ENCODE measurements around the gene LMF1. TPM values are rescaled to one million over a fixed set of nuclear protein-coding genes. Genes with fewer than 3 reads are reported as not detected.

The LMF1 gene
- total RNA-seq, 2 experiments from 2014 or later = 11.4 to 29.6 TPM

DNA sequence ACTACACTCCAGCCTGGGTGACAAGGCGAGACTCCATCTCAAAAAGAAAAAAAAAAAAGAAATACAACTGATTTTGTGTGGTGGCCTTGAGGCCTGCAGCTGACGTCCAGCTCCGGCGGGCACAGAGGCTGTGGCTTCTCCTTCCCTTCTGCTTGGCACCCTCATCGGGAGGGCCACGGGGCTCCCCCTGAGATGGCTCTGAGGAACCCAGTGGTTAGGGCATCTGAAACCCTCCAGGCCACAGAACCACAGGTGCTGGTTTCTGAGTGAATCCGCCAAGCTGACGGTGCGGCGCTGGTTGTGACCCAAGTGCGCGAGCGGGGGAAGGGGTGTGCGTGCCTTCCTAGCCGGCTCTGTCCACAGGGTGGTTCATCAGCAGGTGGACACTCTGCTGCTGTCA lies 63.4 kb downstream of the LMF1 start:
- H3K27ac Mint-ChIP-seq = no peak overlapping the region
- no peak overlapping the region for H3K4me3 Mint-ChIP-seq
- DNase-seq (no peak), ATAC-seq (no peak)
- H3K4me1 Mint-ChIP-seq = no peaks in the 10 kb centered on the region
- peaks cover 11% of the 10 kb centered on the region for H3K9me3 Mint-ChIP-seq (ENCODE audit: low read depth)
- H3K27me3 Mint-ChIP-seq = no peaks in the 10 kb centered on the region
- H3K36me3 Mint-ChIP-seq = peaks cover 17% of the 10 kb centered on the region
- CTCF ChIA-PET = no interaction called here

DNA sequence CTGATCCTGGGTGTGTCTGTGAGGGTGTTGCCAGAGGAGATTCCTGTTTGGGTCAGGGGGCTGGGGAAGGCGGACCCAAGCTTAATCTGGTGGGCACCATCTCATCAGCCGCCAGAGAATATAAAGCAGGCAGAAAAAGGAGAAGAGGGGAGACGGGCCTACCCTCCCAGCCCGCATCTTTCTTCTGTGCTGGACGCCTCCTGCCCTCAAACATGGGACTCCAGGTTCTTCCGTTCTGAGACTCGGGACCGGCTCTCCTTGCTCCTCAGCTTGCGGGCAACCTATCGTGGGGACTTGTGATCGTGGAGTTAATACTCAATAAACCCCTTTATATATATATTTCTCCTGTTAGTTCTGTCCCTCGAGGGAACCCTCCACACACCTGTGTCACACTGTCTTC lies 64.5 kb downstream of the LMF1 start:
- H3K4me1 Mint-ChIP-seq = no peaks in the 10 kb centered on the region
- H3K36me3 Mint-ChIP-seq = peaks cover 17% of the 10 kb centered on the region
- DNase-seq (no peak), ATAC-seq (no peak)
- no peak overlapping the region for H3K27ac Mint-ChIP-seq
- no peak overlapping the region for H3K4me3 Mint-ChIP-seq
- H3K9me3 Mint-ChIP-seq (ENCODE audit: low read depth) = peaks cover 11% of the 10 kb centered on the region
- no peaks in the 10 kb centered on the region for H3K27me3 Mint-ChIP-seq
- CTCF ChIA-PET = no interaction called here

DNA sequence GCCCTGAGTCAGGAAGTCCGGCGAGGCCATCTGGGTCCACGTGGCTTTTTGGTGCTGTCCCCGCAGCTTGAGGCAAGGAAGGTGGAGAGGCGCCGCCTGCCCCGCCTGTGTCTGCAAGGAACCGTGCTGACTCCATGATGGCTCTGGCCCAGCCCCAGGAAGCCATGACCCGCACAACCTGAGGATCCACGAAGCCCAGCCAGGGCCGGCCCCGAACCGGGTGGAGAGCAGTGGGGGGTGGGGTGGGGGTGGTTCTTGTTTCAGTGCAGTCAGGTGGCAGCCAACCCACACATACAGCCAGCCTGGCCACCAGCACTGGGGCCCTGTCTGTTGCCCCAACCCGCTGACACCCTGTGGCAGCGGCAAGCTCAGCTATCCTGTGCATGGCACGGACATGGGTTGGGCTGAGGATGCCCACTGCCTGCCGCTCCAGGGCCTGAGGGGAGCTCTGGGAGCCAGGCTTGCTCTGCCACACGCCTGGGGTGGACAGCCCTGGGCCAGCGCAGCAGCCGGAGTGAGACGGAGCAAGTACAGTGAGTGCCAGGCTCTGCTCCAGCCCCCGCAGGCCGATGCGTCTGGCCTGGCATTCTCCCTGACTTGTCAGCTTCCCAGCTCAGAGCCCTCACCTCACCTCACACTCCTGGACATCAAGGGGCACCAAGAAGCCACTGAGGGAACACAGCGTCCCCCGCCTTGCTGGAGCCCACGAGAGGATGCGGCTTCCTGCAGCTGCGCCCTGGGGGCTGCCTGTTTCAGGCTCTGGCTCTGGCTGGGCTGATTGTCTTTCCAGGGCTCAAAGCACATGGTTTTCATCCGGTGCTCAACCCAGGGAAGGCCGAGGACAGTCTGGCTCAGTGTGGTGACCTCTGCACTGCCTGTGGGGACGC lies 68.8 kb downstream of the LMF1 start:
- ATAC-seq = no peak
- H3K36me3 Mint-ChIP-seq = peaks cover 7% of the 10 kb centered on the region
- peaks cover 11% of the 10 kb centered on the region for H3K9me3 Mint-ChIP-seq (ENCODE audit: low read depth)
- no peaks in the 10 kb centered on the region for H3K27me3 Mint-ChIP-seq
- CTCF ChIA-PET = no interaction called here
- no peak for DNase-seq
- H3K4me3 Mint-ChIP-seq = no peak overlapping the region
- H3K4me1 Mint-ChIP-seq = no peaks in the 10 kb centered on the region
- no peak overlapping the region for H3K27ac Mint-ChIP-seq

DNA sequence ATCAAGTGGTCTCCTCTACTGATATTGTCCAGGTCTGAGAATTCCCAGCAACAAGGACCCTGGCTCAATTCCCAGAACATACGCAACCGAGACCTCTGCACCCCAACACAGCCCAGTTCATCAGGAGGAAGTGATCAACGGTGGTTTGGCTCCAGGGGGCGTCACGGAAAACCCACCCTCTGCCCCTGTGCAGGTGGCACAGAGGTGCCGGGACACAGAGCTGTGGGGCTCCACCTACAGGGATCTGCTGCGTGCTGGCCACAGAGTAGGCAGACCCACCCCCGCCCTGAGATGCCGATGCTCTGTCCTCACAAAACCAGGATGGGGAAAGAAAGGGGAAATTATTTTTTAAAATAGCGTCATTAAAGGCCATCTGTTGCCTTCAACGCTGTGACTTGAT lies 69.6 kb downstream of the LMF1 start:
- Mint-ChIP-seq H3K36me3 (peaks cover 4% of the 10 kb centered on the region), H3K4me3 (no peak overlapping the region), H3K27me3 (no peaks in the 10 kb centered on the region), H3K9me3 (ENCODE audit: low read depth) (peaks cover 7% of the 10 kb centered on the region), H3K4me1 (no peaks in the 10 kb centered on the region), H3K27ac (no peak overlapping the region)
- ATAC-seq = no peak
- DNase-seq = no peak
- CTCF ChIA-PET = no interaction called here

DNA sequence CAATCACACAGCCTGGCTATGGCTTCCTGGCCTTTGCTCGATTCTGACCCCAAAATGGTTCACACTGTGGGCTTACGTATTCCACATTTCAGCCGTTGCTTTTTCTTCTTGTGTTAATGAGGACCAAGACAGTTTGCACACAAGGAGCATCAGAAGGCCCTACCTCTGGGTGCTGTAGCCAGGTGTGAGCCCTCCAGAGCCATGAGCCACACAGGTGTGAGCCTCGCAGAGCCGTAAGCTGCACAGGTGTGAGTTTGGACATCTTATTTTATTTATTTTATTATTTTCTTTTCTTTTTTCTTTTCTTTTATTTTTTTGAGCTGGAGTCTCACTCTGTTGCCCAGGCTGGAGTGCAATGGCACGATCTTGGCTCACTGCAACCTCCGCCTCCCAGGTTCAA lies 70.6 kb downstream of the LMF1 start:
- CTCF ChIA-PET = no interaction called here
- Mint-ChIP-seq H3K27me3 (no peaks in the 10 kb centered on the region), H3K36me3 (peaks cover 1% of the 10 kb centered on the region), H3K9me3 (ENCODE audit: low read depth) (peaks cover 3% of the 10 kb centered on the region), H3K4me1 (no peaks in the 10 kb centered on the region), H3K4me3 (no peak overlapping the region), H3K27ac (no peak overlapping the region)
- no peak for ATAC-seq
- DNase-seq = no peak

DNA sequence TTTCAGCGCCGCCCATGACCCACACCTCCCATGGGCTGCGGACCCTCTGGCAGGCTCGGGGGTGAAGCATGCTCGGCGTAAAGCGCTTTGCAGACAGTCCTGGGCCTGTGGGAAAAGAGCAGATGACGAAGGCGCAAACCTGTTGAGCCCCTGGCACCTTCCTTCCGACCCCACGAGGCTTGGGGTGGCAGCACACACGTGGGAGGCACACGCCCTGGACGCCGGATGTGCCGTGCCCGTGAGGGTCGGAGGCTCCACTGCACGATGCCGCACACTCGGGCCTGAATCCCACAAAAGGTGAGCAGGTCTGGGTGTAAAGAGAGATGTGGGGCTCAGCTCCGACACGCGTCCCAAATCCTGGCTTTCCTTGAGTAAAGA lies 71.1 kb downstream of the LMF1 start:
- Mint-ChIP-seq H3K4me3 (no peak overlapping the region), H3K27ac (no peak overlapping the region), H3K36me3 (no peaks in the 10 kb centered on the region), H3K9me3 (ENCODE audit: low read depth) (no peaks in the 10 kb centered on the region), H3K27me3 (no peaks in the 10 kb centered on the region), H3K4me1 (no peaks in the 10 kb centered on the region)
- ATAC-seq (no peak), DNase-seq (no peak)
- CTCF ChIA-PET = no interaction called here

DNA sequence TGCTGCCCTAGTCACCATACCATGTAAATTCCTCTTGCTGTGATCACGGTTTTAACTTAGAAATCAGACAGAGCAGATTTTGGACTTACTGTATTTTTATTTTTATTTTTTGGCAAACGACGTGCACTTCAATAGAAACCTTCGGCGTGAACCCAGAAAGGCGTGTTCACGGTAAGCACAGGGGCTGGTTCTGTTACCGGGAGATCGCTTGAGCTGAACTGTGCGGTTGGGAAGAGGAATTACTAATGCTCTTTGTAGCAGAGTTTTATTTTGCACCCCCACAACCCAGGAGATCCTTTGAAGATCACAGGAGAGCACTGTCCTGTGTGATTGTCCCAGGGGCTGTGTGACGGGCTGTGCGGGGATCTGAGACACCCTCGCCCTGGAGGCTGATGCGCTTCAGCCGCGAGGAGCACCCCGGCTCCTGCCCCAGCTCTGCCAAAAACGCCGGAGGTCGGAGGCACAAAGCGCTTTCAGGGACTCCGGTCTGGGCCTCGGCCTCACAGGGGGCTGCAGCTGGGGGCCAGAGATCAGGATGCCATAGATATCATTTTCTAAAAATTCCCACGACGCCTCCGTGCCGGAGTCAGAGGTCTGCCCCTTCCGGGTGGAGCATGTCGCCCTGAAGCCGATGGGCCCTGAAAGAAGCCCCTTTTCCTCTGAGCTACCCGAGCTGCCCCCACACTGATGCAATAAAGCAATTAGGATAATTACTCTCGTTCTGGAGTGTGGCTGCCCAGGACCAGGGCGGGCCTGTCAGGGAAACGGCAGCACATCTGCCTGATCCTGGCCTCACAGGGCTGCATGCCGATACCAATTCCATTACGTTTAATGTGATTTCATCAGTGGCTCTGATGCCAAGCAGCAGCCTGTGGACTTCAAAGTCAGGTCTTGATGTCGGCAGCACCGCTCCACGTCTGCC lies 71.8 kb downstream of the LMF1 start:
- H3K9me3 Mint-ChIP-seq (ENCODE audit: low read depth) = no peaks in the 10 kb centered on the region
- no peak overlapping the region for H3K27ac Mint-ChIP-seq
- no peak overlapping the region for H3K4me3 Mint-ChIP-seq
- no peaks in the 10 kb centered on the region for H3K27me3 Mint-ChIP-seq
- CTCF ChIA-PET = no interaction called here
- ATAC-seq = no peak
- no peaks in the 10 kb centered on the region for H3K36me3 Mint-ChIP-seq
- no peak for DNase-seq
- no peaks in the 10 kb centered on the region for H3K4me1 Mint-ChIP-seq

DNA sequence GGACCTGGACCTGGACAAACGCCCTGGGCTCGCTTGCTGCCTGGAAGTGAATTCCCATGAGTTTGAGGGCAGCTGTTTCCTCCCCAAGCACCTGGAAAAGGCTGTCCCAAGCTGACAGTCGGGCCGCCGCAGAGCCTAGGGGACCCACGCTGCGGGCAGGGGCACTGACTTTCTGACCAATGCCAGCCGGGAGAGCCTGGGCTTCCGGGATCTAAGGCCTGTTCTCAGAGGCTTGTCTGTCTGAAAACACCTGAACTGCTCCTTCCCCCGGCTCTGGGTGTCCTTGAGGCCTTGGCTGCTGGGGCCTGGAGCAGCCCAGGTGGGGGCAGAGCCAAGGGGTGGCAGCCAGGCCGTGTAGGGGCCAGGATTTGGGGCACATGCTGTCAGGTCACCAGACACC lies 72.6 kb downstream of the LMF1 start:
- Mint-ChIP-seq H3K4me3 (no peak overlapping the region), H3K36me3 (no peaks in the 10 kb centered on the region), H3K27me3 (no peaks in the 10 kb centered on the region), H3K4me1 (no peaks in the 10 kb centered on the region), H3K9me3 (ENCODE audit: low read depth) (no peaks in the 10 kb centered on the region), H3K27ac (no peak overlapping the region)
- CTCF ChIA-PET = no interaction called here
- no peak for ATAC-seq
- no peak for DNase-seq

DNA sequence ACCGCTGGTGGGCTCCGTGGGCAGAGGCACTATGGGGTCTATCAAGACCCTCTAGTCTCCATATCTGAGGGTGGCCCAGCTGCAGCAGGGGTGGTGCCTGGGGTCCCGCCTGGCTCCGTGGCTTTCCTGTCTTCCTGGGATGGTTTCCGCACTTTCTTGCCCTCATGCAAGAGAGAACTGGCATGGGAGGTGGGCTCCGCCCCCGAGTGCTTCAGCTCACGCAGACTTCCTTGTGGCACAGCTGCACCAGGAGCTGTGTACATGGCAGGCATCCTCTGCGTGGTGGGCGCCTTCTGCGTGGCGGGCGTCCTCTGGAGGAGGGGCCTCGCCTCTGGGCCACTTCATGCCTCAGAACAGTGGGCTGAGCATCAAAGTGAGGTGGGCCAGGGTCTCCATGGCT lies 73.1 kb downstream of the LMF1 start:
- H3K36me3 Mint-ChIP-seq = no peaks in the 10 kb centered on the region
- ATAC-seq = no peak
- no peak for DNase-seq
- CTCF ChIA-PET = no interaction called here
- no peaks in the 10 kb centered on the region for H3K9me3 Mint-ChIP-seq (ENCODE audit: low read depth)
- H3K4me1 Mint-ChIP-seq = no peaks in the 10 kb centered on the region
- no peak overlapping the region for H3K27ac Mint-ChIP-seq
- no peaks in the 10 kb centered on the region for H3K27me3 Mint-ChIP-seq
- H3K4me3 Mint-ChIP-seq = no peak overlapping the region

DNA sequence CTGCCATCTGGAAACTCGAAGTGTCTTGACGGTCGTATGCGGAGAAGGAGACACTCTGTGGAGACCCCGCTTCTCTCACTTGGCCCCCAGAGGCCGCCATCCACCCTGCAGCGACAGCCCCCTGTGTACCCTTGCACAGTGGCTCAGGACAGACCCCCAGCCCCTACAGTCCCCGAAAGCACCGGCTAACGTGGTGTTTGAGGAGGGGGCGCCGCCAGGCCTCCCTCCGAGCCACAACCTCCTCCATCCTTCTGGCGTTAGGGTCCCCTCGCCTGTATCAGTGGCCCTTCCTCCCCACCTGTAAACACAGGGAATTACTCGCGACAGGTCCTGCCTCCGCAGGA lies 73.6 kb downstream of the LMF1 start:
- Mint-ChIP-seq H3K4me3 (no peak overlapping the region), H3K27ac (no peak overlapping the region), H3K9me3 (ENCODE audit: low read depth) (no peaks in the 10 kb centered on the region), H3K4me1 (no peaks in the 10 kb centered on the region), H3K27me3 (no peaks in the 10 kb centered on the region), H3K36me3 (no peaks in the 10 kb centered on the region)
- DNase-seq = no peak
- ATAC-seq = no peak
- CTCF ChIA-PET = no interaction called here

DNA sequence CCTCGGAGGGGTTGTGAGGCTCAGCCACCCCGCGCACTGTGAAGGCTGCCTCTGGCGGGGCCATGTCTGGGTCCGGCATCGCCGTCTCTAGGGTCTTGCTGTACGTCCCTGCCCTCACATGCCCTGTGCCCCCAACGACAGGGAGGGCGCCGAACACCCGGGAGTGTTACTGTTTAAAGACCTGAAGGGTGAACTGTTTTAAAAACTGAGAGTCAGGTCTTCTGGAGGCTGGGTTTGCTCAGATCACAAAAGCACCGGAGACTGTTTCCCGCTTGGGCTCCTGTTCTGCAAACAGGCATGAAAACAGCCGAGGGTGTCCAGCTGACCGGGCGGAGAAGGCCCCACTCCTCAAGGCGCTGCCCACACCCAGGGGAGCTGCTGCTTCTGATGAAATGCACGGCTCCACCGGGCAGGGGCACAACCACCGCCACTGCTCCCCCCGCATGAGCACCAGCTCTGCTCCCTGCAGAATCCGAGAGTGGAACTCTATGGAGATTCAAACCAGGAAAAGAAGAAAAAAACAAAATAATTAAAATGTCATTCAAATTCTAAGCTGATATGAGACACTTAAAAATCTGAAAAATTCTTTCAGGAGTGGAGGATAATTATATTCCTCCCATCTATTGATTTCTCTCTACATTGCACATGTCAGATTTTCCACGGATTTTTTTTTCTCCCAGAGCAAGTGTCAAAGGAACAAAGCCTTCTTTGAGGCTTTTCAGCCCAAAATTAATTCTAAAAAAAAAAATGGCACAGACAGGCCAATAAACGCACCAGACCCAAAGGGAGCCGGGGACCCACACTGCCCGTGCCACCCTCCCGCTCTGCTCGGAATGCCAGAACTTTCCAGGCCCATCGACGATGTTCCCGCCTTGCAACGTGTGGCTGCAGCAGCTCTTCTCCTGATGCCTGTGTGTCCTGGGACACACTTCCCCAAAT lies 74.3 kb downstream of the LMF1 start:
- Mint-ChIP-seq H3K4me1 (no peaks in the 10 kb centered on the region), H3K36me3 (no peaks in the 10 kb centered on the region), H3K9me3 (ENCODE audit: low read depth) (no peaks in the 10 kb centered on the region), H3K27ac (no peak overlapping the region), H3K4me3 (no peak overlapping the region), H3K27me3 (no peaks in the 10 kb centered on the region)
- DNase-seq (no peak), ATAC-seq (no peak)
- CTCF ChIA-PET = no interaction called here

DNA sequence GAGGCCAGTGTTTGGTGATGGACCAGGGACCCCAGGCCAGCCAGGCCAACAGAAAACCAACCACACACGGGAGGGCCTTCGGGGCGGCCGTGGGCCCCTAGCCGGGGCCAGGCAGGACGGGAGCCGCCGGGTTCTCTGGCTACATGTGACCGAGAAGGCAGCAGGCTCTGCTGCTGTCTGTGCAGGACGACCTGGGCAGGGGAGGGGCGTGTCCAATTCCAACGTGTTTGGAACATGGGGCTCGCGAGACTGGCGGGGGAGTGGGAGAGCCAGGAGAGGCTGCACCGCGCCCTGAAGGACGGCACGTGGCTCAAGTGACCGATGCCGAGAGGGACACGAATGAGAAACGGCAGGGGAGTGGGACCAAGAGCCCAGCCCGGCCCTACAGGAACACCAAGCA lies 75.4 kb downstream of the LMF1 start:
- no peak for ATAC-seq
- H3K4me3 Mint-ChIP-seq = no peak overlapping the region

DNA sequence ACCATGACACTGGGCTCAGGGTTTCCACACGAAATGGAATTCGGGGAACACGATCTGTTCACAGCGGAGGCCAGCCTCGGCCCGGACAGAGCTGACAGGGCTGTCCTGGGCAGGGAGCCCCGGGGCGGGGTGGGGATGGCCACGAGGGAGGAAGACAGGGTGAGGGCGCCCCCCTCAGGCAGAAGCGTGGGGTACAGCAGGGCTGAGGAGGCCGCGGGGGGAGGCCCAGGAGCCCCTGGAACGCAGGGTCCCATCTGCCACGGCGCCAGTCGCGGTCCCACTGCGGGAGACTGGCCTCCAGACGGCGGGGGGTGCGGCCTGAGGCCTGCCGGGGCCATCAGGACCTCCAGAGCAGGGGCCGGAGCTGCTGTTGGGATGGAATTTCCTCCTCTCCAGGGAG lies 75.9 kb downstream of the LMF1 start:
- ATAC-seq (no peak), DNase-seq (no peak)
- H3K4me1 Mint-ChIP-seq = no peaks in the 10 kb centered on the region
- no peak overlapping the region for H3K27ac Mint-ChIP-seq
- no peaks in the 10 kb centered on the region for H3K9me3 Mint-ChIP-seq (ENCODE audit: low read depth)
- H3K4me3 Mint-ChIP-seq = no peak overlapping the region
- CTCF ChIA-PET = no interaction called here
- no peaks in the 10 kb centered on the region for H3K27me3 Mint-ChIP-seq
- no peaks in the 10 kb centered on the region for H3K36me3 Mint-ChIP-seq

More for the DNA sequence above, 75.4 kb downstream of the LMF1 start:
- CTCF ChIA-PET = no interaction called here
- no peak for DNase-seq
- Mint-ChIP-seq H3K4me1 (no peaks in the 10 kb centered on the region), H3K27me3 (no peaks in the 10 kb centered on the region), H3K27ac (no peak overlapping the region), H3K9me3 (ENCODE audit: low read depth) (no peaks in the 10 kb centered on the region), H3K36me3 (no peaks in the 10 kb centered on the region)

Measured in activated CD8-positive, alpha-beta memory T cell treated with anti-CD3 and anti-CD28 coated beads, Interleukin-2, amount 10 ng/mL, durations not matched to agents 7 days and 5 days (primary cell).